ENCODE measurements around the gene COL5A3.
A peak's percentile ranks its signal among the peaks of the same experiment; 100 is the strongest.
"Not testable (repeated sequence)": the region's sequence is repeated elsewhere in the genome, so short reads cannot be mapped to it uniquely, and the experiment has no call there.

COL5A3 gene
- total RNA-seq = 19.5 to 25.8 reads per million in 2 donors

DNA sequence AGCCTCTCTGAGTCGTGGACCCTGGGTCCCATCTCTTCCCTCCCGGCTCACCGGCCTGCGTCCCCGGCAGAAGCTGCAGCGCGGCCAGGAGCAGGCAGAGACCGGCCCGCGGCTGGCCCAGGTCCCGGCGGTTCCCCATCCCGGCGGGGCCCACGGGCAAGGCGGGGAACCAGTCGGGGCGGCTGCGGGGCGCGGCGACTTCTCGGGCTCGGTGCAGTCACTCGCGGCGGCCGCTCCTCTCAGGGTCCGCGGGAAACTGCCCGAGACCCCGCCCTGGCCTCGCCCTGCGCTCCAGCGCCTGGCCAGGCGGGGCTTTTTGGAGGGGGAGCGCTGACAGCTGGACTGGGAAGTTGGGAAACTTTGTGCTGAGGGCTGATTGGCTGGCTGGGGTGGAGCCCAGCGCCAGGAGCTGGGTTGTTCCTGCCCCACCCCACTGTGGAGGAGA is at the start of gene COL5A3:
Gene COL5A3 (minus strand): TSS at position 258 of the 445 bp plus-strand sequence. CDS start 119 bp downstream, at position 139.
- no peak for DNase-seq

DNA sequence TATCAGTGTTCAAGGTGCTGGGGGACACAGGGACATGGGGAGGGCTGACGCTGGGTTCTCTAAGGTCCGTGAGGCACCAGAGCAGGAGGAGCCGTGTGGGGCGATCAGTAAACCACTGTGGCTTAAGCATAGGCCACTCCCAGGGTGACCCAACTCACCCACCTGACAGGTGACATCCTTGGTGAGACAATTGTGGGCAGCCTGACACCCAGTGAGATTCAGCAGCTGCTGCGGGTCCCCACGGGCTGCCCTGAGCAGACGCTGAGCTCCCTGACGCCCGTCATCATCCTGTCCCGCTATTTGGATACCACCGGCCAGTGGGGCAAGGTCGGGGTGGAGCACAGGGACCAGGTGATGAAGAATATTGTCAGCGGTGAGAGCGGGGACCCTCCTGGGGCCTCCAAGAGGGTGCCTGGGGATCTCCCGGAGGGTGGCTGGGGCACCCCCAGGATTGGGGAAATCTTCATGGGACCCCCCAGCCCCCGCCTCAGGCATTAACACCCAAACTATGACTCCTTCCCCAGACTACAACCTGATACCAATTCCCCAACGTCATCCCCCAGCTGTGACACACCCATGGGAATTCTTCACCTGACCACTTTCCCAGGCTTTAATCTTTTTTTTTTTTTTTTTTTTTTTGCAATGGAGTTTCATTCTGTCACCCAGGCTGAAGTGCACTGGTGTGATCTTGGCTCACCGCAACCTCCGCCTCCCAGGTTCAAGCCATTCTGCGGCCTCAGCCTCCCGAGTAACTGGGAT is 42.5 kb upstream of the COL5A3 start:
- no peak for DNase-seq

DNA sequence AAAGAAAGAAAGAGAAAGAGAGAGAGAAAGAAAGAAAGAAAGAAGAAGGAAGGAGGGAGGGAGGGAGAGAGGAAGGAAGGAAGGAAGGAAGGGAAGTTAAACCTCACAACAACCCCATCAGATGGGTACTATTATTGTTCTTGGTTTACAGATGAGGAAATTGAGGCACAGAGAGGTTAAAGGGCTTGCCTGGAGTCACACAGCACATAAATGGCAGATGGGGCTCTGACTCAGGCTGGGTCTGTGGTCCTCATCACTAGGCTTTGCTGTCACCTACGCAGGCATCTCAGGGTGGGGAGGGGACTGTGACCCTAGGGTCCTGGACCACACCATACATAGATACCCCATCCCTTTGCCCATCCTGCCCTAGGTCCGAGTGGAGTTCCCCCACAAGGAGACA is 39.3 kb upstream of the COL5A3 start:
- no peak for DNase-seq

DNA sequence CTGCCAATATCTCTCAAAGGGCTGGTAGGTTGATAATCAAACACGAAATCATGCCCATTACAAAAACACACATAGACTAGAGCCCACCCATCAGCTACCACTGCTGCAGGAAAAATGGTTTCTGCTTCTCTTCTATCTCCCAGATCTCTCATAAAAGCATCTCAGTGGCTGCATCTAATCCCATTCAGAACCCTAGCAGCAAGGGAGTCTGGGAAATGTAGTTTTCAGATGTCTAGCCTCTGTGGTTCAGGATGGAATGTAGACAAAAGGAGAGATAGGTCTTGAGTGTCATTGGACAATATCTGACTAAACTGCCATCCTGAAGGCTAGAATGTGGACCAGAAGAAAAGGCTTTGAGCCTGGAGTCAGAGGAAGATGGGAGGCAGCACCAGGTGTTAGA is 35.1 kb upstream of the COL5A3 start:
- DNase-seq = no peak

DNA sequence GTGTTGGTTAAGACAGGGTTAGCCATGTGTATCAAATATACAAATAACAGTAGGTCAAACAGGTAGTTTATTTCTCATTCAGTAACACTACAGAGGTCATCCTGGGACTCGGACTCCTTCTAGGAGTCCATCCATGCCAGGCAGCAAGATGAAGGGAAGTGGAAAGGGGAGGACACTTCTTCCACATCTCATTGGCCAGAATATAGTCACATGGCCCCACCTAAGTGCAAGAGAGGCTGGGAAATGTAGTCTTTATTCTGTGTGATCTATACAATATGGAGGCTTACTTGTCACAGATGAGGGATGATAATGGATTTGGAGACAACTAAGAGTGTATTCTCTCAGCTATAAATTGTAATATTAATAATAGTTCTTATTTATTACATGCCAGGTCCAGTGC is 34.1 kb upstream of the COL5A3 start:
- DNase-seq = no peak

DNA sequence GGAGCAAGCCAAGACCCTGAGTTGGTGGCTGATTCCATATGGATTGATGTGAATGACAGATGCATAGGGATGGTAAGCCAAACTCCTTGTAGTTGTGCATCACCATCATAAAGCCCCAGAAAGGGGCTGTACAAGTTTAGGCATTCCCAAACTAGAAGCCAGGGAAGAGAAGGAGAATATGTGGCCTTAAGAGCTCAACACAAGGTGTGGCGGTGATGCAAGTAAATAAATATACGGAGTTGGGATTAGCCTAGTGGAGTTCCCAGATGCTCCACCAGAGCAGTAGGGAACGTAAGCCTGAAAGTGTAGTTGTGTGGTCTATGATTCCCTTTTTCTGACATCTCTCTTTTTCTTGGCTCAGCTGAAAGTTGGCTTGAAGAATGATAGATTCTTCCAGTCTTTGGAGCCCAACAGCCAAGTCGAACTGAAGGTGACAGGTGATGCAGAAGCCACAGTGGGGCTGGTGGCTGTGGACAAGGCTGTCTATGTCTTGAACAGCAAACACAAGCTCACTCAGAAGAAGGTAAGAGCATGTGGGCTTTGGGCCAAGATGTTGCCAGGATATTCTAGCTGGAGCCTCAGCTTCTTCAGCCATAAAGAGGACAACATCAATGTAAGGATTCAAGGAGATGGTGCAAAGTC is 33.1 kb upstream of the COL5A3 start:
- DNase-seq = no peak

DNA sequence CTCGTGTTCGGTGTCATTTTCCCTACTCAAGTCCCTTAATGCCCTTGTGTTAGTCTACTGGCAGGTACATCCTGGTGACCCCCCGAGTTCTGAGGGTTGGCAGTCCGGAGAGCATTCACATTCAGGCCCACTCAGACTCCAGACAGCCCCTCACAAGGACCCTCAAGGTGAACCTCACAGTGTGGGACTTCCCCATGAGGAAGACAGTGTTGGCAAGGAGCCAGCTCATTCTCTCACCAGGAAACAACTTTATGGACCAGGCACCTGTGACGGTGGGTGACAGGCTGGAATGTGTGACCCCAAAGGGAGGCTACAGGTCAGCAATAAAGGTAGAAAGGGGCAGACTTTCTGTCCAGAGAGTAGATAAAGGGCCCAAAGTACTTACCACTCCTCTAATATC is 27.5 kb upstream of the COL5A3 start:
- DNase-seq = no peak

DNA sequence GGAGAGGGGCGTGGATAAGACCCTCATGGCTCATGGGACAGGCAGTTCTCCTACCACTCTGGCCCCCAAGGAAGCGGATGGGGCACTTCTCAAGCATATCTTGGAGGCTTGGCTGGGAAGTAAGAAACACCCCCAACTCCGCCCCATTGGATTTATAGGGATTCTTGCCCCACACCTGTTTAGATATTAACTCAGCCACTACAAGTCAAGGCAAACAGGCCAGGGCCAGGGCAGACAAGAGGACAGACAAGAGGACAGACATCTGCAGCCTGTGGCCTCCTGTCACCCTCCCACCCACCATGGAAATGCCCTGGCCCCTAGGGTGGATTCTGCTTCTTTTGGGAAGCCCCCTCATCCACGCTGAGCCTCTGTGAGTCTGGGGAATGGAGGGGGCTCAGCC is 27.1 kb upstream of the COL5A3 start:
- DNase-seq = no peak

DNA sequence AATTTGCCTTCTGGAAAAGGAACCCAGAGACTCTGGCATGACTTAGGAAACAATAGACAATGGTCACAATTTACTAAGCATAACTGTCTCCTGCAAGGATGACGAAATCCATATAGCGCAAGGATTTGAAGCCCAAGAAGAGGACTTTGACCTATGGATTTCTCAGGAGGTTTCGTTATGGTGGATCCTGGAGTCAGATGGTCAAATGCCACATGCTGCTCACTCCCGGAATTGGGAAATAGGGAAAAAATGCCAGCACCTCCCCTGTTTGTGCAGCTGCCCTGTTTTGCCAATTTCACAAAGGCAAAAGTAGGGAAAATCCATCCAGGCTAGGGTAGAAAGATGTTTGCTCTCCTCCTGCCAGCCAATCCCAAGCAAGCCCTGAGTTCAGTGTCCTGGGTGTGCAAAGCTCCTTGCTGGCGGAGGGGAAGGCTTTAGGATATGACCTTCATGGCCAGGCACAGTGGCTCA is 26.3 kb upstream of the COL5A3 start:
- DNase-seq = no peak

DNA sequence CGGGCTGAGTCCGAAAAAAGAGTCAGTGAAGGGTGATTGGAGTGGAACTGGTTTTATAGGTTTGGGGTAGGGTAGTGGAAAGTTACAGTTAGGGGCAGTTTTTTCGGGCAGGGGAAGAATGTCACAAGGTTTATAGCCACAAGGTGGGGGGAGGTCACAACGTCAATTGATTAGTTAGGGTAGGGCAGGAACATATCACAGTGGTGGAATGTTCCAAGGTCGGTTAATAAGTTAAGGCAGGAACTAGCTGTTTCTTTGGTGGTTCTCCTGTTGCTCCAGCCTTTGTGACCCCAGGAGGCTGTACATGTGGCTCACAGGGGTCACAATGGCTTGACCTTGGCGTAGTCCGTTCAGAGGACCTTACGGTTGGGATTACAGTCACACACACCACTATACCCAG is 23.3 kb upstream of the COL5A3 start:
- no peak for DNase-seq

DNA sequence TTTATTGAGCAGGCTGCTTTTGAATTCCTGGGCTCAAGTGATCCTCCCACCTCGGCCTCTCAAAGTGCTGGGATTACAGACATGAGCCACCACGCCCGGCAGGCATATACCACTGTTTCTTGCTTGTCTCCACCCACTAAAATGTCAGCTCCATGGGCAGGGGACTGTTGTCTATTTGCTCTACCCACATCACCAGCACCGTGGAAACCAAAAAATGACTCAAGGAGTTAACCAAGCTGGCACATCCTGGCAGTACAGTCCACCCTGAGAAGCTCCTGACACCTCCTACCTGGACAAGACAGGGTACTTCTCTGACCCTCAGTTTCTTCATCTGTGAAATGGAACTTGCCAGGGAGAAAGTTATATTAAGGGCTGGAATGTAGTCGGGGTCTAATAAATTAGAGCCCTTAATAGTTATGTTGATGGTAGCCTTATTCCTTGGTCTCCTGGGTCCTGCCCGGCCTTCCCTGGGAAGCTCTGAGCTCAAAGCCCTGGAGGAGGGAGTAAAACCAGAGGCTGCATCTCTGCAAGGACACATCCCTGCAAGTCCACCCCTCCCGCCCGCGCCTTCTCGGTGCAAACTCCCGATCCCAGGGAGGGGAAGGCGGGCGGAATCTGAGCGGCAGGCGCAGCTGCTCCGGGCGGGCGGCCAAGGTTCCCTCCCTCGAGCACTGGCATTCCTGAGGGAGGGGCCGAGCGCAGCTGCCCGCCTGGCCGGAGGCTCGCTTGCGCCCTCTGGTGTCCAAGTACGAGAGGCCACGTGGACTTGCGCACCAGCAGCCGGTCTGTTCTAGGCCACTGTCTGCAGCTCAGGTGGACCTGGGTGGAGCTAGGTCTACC is 17.1 kb upstream of the COL5A3 start:
- DNase-seq = peak; percentile 75

DNA sequence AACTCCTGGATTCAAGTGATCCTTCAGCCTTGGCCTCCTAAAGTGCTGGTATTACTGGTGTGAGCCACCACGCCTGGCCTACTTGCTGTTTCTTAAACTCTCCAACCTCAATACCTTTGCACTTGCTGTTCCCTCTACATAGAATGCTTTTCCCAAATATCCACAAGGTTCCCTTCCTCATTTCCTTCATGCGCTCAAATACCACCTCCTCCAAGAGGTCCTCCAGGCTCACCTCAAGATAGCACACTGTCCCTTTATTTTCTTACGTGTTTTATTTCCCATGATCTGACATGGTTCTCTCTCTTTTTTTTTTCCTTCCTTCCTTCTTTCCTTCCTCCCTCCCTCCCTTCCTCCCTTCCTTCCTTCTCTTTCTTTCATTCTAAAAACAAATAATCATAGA is 16.4 kb upstream of the COL5A3 start:
- no peak for DNase-seq

DNA sequence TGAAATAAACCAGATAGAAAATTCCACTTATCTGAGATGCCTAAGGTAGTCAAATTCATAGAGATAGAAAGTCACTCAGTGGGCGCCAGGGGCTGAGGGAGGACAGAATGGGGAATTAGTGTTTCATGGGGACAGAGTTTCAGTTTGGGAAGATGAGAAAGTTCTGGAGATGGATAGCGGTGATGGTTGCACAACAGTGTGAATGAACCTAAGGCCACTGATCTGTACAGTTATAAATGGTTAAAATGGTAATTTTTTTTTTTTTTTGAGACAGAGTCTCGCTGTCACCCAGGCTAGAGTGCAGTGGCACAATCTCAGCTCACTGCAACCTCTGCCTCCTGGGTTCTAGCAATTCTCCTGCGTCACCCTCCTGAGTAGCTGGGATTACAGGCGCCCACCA is 12.8 kb upstream of the COL5A3 start:
- not testable (repeated sequence) for DNase-seq

DNA sequence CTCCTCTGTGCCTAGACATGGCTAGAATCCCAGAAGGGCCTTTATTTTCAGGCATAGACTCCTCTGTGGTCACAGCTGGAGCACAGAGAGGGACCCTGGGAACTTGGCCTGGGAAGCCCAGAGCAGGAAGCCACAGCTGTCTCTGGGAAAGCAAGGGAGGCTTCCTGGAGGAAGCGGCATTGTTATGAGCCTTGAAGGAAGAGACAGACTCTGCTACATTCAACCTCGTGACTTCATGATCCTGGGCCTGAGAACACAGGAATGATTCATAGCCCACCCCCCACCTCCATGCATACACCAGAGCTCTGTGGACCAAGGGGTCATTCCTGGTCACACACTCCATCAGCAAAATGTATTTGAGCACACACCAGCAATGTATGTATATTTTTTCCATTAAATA is 11.6 kb upstream of the COL5A3 start:
- no peak for DNase-seq

DNA sequence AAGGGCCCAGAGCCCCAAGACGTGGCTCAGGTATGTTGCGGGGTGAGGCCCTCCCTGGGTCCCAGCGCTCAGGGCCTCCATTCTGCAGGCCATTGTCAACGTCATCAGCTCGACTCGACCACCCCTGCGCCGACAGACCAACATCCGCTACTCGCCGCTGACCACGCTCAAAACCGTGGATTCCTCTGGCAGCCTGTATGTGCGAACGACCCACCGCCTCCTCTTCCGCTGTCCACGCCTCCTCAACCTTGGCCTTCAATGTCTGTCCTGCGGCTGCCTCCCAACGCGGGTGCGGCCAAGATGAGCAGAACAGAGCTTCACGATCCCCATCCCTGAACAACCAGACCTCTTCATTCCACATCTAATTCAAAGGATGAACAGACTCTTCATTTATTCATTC is 11.1 kb upstream of the COL5A3 start:
- no peak for DNase-seq

DNA sequence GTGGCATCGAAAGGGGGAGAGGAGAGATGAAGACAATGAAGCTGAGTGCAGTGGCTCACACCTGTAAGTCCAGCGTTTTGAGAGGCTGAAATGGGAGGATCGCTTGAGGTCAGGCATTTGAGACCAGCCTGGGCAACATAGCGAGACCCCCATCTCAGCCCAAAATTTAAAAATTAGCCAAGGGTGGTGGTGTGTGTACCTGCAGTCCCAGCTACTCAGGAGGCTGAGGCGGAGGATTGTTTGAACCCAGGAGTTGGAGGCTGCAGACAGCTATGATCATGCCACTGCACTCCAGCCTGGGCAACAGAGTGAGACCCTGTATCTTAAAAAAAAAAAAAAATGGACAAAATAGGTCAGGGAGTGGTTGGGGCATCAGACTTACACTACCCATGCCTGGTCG is 10.5 kb upstream of the COL5A3 start:
- no peak for DNase-seq

DNA sequence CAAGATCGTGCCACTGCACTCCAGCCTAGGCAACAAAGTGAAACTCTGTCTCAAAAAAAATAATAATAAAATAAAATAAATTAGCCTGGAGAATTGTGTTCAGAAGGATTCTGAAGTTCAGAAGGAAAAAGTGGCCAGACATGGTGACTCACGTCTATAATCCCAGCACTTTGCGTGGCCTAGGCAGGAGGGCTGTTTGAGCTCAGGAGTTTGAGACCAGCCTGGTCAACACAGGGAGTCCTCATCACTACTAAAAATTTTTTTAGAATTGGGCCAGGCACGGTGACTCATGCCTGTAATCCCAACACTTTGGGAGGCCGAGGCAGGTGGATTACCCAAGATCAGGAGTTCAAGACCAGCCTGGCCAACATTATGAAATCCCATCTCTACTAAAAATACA is 8.9 kb upstream of the COL5A3 start:
- DNase-seq = no peak

DNA sequence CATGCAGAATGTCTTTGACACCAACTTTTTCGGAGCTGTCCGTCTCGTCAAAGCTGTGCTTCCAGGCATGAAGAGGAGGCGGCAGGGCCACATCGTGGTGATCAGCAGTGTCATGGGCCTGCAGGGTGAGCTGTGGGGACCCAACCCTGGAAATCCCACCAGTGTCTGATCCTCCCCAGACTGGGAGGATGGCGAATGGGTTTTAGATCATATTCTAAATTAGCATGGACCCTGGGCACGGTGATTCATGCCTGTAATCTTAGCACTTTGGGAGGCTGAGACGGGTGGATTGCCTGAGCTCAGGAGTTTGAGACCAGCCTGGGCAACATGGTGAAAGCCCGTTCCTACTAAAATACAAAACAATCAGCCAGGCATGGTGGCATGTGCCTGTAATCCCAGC is 8.5 kb upstream of the COL5A3 start:
- no peak for DNase-seq

DNA sequence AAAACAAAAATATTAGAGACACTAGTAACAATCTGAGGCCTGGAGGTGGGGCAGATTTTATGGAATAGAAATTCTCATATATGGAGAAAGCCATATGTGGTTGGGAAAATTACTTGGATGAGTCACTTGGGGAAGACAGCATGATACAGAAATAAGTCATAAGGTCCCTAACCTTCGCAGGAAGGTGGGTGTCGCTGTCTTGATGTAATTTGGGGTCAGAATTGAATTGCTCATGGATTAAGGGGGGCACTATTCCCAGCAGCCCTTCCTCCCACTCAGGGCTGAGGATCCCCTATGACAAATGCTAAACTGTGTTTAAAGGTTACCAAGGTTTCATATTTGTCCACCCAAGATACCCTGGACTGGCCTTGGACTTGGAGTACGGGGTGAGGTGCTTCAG is 8.0 kb upstream of the COL5A3 start:
- no peak for DNase-seq

DNA sequence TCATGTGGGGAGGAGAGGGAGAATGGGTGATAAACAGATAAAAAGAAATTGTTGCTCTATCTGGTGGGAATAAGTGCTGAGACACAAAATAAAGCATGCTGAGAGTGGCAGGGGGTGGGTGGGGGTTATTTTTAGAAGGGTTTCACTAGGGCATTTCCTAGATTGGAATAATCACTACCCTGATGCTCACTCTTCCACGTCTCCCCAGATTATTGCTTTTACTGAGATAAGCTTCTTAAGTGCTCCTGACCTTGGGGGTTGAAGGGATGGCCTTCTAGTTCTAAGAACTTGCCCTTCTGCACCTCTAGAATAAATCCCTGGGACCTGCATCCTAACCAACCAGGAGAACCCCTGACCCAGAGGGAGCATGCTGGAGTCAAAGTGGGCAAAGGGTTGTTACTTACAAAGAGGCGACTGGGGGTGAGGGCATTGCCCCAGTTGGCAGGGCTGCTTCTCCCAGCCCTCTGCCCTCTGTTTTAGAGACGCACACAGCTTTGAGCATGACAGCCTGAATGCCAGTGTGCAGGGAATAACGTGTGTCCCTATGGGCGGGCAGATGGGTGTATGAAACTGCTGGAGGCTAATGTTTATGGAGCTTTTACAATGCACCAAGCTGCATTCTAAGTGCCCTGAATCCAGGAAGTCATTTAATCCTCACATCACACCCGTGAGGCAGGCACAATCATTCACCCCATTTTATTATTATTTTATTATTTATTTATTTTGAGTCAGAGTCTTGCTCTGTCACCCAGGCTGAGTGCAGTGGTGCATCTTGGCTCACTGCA is 3.7 kb upstream of the COL5A3 start:
- no peak for DNase-seq

DNA sequence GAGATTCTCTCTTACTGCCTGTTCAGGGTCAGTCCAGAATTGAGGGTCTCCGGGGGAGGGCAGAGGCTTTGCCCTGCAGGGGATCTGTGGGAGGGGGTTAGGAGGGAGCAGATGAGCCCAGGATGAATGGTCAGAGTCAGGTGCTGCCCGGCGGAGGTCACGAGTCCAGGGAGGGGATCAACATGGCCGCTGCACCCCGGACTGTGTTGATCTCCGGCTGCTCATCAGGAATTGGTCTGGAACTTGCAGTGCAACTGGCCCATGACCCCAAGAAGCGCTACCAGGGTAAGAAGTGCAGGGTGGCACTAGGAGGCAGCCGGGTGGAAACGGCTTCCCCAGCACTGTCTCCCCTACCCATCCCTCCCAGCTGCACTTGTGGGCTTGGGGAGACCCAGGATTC is 3.0 kb upstream of the COL5A3 start, which contains the start of gene RDH8:
Gene RDH8 (plus strand): TSS at position 168 of the 400 bp plus-strand sequence. CDS start 15 bp downstream, at position 183.
- no peak for DNase-seq

DNA sequence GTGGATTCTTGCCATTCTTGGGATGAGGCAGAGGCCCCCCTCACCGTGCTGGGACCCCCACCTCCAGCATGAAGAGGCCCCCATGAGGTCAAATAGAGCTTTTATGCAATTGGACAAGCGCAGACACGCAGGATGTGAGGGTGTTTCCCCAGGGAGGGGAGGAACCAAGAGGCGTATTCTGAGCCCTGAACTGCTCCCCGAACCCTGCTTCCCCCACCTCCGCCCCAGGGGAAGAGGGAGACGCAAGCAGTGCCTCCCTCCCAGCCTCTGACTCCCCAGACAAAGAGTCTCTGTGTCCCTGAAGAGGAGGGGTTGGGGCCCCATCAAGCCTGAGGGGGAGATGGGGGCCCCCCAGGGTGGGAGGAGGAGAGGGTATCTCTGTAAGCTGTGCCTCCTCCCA is 1.7 kb upstream of the COL5A3 start:
- no peak for DNase-seq

DNA sequence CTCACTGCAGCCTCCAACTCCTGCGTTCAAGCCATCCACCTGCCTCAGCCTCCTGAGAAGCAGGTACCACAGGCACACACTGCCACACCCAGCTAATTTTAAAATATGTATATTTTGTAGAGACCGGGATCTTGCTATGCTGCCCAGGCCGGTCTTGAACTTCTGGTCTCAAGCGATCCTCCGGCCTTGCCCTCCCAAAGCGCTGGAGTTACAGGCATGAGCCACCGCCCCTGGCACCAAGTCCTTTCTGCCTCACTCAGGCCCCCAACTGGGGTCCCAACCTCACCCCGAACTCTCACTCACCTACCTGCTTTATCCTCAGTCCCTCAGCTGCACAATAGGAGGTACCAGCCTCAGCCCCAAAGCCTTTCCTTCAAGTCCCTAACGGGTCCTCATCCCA is 635 bp upstream of the COL5A3 start:
- DNase-seq = no peak

Data from T-helper 9 cell (primary cell).